GM12891 (cell line): ENCODE results near the gene OR2A5.
"Not testable (repeated sequence)": the region's sequence is repeated elsewhere in the genome, so short reads cannot be mapped to it uniquely, and the experiment has no call there.

ENCODE experiments used
- DNase-seq: peaks from one replicate; pipeline ENCODE4 v3.0.0; 2011; ENCODE audit warnings: low spot score; ENCODE audit not compliant: insufficient read length
- FAIRE-seq: peaks from 2 replicates; lab custom pipeline; 2011; peaks lifted over from hg19 to GRCh38; lab: Jason Lieb, UNC
- PAX5 ChIP-seq: IDR thresholded peaks from 2 replicates; pipeline ENCODE4 v1.6.1; 2011; ENCODE audit warnings: low read length, moderate library complexity, mild to moderate bottlenecking; ENCODE audit not compliant: insufficient read depth, severe bottlenecking
- POLR2A ChIP-seq: IDR thresholded peaks from 2 replicates; pipeline ENCODE4 v1.6.1; 2011; ENCODE audit warnings: low read depth, low read length, control low read depth
- POLR2AphosphoS5 ChIP-seq: IDR thresholded peaks from 2 replicates; pipeline ENCODE4 v1.6.1; 2011; ENCODE audit warnings: low read depth, low read length, control low read depth
- POU2F2 ChIP-seq: IDR thresholded peaks from 2 replicates; pipeline ENCODE4 v1.6.1; 2011; ENCODE audit warnings: low read depth, mild to moderate bottlenecking, control low read depth, low read length, moderate library complexity
- SPI1 ChIP-seq: IDR thresholded peaks from 2 replicates; pipeline ENCODE4 v1.6.1; 2011; ENCODE audit warnings: low read depth, low read length, control low read depth
- TAF1 ChIP-seq: IDR thresholded peaks from 2 replicates; pipeline ENCODE4 v1.6.1; 2011; ENCODE audit warnings: low read depth, low read length, control low read depth

OR2A5 gene

GRCh38 chr7:144028547-144028946 lies 20.2 kb upstream of the OR2A5 start:
- no peak for TF ChIP-seq TAF1
- TF ChIP-seq POU2F2, result no peak
- no peak for TF ChIP-seq POLR2A
- TF ChIP-seq PAX5, result no peak
- TF ChIP-seq POLR2AphosphoS5, result no peak
- no peak for TF ChIP-seq SPI1
- DNase-seq, result no peak
- no peak for FAIRE-seq

- no peak for DNase-seq
- FAIRE-seq, result no peak
- TF ChIP-seq POLR2A, result no peak
- no peak for TF ChIP-seq PAX5
- no peak for TF ChIP-seq POLR2AphosphoS5
- TF ChIP-seq POU2F2, result no peak
- TF ChIP-seq SPI1, result no peak
- TF ChIP-seq TAF1, result no peak
These were observed 16.2 kb upstream of the OR2A5 start for GRCh38 chr7:144032516-144032915.

GRCh38 chr7:144032985-144033709 lies 15.6 kb upstream of the OR2A5 start:
- FAIRE-seq (no peak), DNase-seq (no peak)
- TF ChIP-seq SPI1 (no peak), POLR2AphosphoS5 (no peak), PAX5 (no peak), POU2F2 (no peak), TAF1 (no peak), POLR2A (no peak)

- FAIRE-seq, result no peak
- no peak for TF ChIP-seq TAF1
- TF ChIP-seq POU2F2, result no peak
- TF ChIP-seq PAX5, result no peak
- no peak for TF ChIP-seq SPI1
- no peak for TF ChIP-seq POLR2A
- no peak for TF ChIP-seq POLR2AphosphoS5
- no peak for DNase-seq
These were observed 13.4 kb upstream of the OR2A5 start for GRCh38 chr7:144035385-144035784.

GRCh38 chr7:144036302-144036885 lies 12.4 kb upstream of the OR2A5 start:
- FAIRE-seq (no peak), DNase-seq (no peak)
- TF ChIP-seq PAX5, result no peak
- 0 out of 2 replicates have a peak, but pooled peaks have one; percentile 2 for TF ChIP-seq SPI1
- TF ChIP-seq POU2F2, result no peak

- DNase-seq (no peak), FAIRE-seq (no peak)
- TF ChIP-seq POLR2AphosphoS5, result no peak
- TF ChIP-seq SPI1, result no peak
- no peak for TF ChIP-seq TAF1
- no peak for TF ChIP-seq POU2F2
- no peak for TF ChIP-seq POLR2A
- no peak for TF ChIP-seq PAX5
These were observed 11.2 kb upstream of the OR2A5 start for GRCh38 chr7:144037414-144038035.

GRCh38 chr7:144038887-144039286 lies 9.9 kb upstream of the OR2A5 start:
- no peak for FAIRE-seq
- no peak for TF ChIP-seq TAF1
- no peak for TF ChIP-seq SPI1
- TF ChIP-seq POLR2AphosphoS5, result no peak
- TF ChIP-seq PAX5, result no peak
- TF ChIP-seq POLR2A, result no peak
- TF ChIP-seq POU2F2, result no peak
- no peak for DNase-seq

GRCh38 chr7:144049491-144049890 lies 743 bp downstream of the OR2A5 start:
- DNase-seq (no peak), FAIRE-seq (no peak)
- TF ChIP-seq TAF1, result no peak
- TF ChIP-seq POLR2AphosphoS5, result no peak
- no peak for TF ChIP-seq POU2F2
- no peak for TF ChIP-seq SPI1
- no peak for TF ChIP-seq PAX5
- no peak for TF ChIP-seq POLR2A

- FAIRE-seq, result no peak
- no peak for DNase-seq
- TF ChIP-seq POLR2A, result no peak
- TF ChIP-seq PAX5, result no peak
- no peak for TF ChIP-seq TAF1
- no peak for TF ChIP-seq POU2F2
- no peak for TF ChIP-seq POLR2AphosphoS5
- TF ChIP-seq SPI1, result no peak
These were observed 1.3 kb downstream of the OR2A5 start for GRCh38 chr7:144050093-144050492.

GRCh38 chr7:144050884-144051283 lies 2.1 kb downstream of the OR2A5 start:
- FAIRE-seq, DNase-seq: not testable (repeated sequence)
